ENCODE measurements around the gene GCLC. TPM values are rescaled to one million over a fixed set of nuclear protein-coding genes. Genes with fewer than 3 reads are reported as not detected.

The GCLC gene
- total RNA-seq, 1 experiment from 2014 or later: 33.5 TPM

GRCh38 chr6:53501432-53501831, 43.5 kb downstream of the GCLC start:
- no TSS peak for BruUV-seq (replicated peaks)
- no peak overlapping the region for H3K27ac ChIP-seq (ENCODE audit: low read depth, low read length, poor library complexity, severe bottlenecking)
- H3K27me3 ChIP-seq (replicated peaks; ENCODE audit: insufficient read depth, low read depth, low read length, poor library complexity): no peaks in the 10 kb centered on the region
- POLR2A ChIA-PET (ENCODE audit: low non-redundant PET): no interaction called here
- DNase-seq (ENCODE audit: low spot score): no peak
- CTCF ChIA-PET: no interaction called here
- no peaks in the 10 kb centered on the region for H3K9me3 ChIP-seq (ENCODE audit: low read depth, low read length, poor library complexity, severe bottlenecking)
- H3K4me3 ChIP-seq (ENCODE audit: low read depth, low read length, poor library complexity, severe bottlenecking): no peak overlapping the region
- intact Hi-C loops (cut with micrococcal nuclease; ENCODE audit: unreplicated experiment): no loop called here
- no peaks in the 10 kb centered on the region for H3K4me1 ChIP-seq (ENCODE audit: insufficient read depth, low read length, poor library complexity, severe bottlenecking)
- peaks cover 23% of the 10 kb centered on the region for H3K36me3 ChIP-seq (ENCODE audit: insufficient read depth, low read length, poor library complexity, severe bottlenecking)
- TF ChIP-seq CTCF (conservative IDR thresholded peaks at IDR 0.05; ENCODE audit: low read depth, low read length) (no peak), EZH2 (IDR thresholded peaks at IDR 0.05; ENCODE audit: borderline replicate concordance, low read depth, low read length, poor library complexity, severe bottlenecking) (no peak)

- POLR2A ChIA-PET (ENCODE audit: low non-redundant PET): no interaction called here
These were observed 44.8 kb downstream of the GCLC start for GRCh38 chr6:53500095-53500494.

GRCh38 chr6:53499094-53499493, 45.8 kb downstream of the GCLC start:
- H3K27ac ChIP-seq (ENCODE audit: low read depth, low read length, poor library complexity, severe bottlenecking): no peak overlapping the region
- ChIA-PET CTCF (no interaction called here), POLR2A (ENCODE audit: low non-redundant PET) (no interaction called here)
- no peak overlapping the region for H3K4me3 ChIP-seq (ENCODE audit: low read depth, low read length, poor library complexity, severe bottlenecking)
- no TSS peak for BruUV-seq (replicated peaks)
- no peaks in the 10 kb centered on the region for H3K27me3 ChIP-seq (replicated peaks; ENCODE audit: insufficient read depth, low read depth, low read length, poor library complexity)
- H3K9me3 ChIP-seq (ENCODE audit: low read depth, low read length, poor library complexity, severe bottlenecking): no peaks in the 10 kb centered on the region
- H3K36me3 ChIP-seq (ENCODE audit: insufficient read depth, low read length, poor library complexity, severe bottlenecking): peaks cover 6% of the 10 kb centered on the region
- TF ChIP-seq EZH2 (IDR thresholded peaks at IDR 0.05; ENCODE audit: borderline replicate concordance, low read depth, low read length, poor library complexity, severe bottlenecking): no peak
- TF ChIP-seq CTCF (conservative IDR thresholded peaks at IDR 0.05; ENCODE audit: low read depth, low read length): no peak
- DNase-seq (ENCODE audit: low spot score): no peak
- no peaks in the 10 kb centered on the region for H3K4me1 ChIP-seq (ENCODE audit: insufficient read depth, low read length, poor library complexity, severe bottlenecking)
- intact Hi-C loops (cut with micrococcal nuclease; ENCODE audit: unreplicated experiment): no loop called here

More at GRCh38 chr6:53500095-53500494, 44.8 kb downstream of the GCLC start:
- Histone ChIP-seq H3K4me1 (ENCODE audit: insufficient read depth, low read length, poor library complexity, severe bottlenecking) (no peaks in the 10 kb centered on the region), H3K27me3 (replicated peaks; ENCODE audit: insufficient read depth, low read depth, low read length, poor library complexity) (no peaks in the 10 kb centered on the region), H3K9me3 (ENCODE audit: low read depth, low read length, poor library complexity, severe bottlenecking) (no peaks in the 10 kb centered on the region), H3K27ac (ENCODE audit: low read depth, low read length, poor library complexity, severe bottlenecking) (no peak overlapping the region), H3K4me3 (ENCODE audit: low read depth, low read length, poor library complexity, severe bottlenecking) (no peak overlapping the region), H3K36me3 (ENCODE audit: insufficient read depth, low read length, poor library complexity, severe bottlenecking) (peaks cover 14% of the 10 kb centered on the region)
- no peak for DNase-seq (ENCODE audit: low spot score)
- intact Hi-C loops (cut with micrococcal nuclease; ENCODE audit: unreplicated experiment): no loop called here
- CTCF ChIA-PET: no interaction called here
- BruUV-seq (replicated peaks): no TSS peak
- TF ChIP-seq CTCF (conservative IDR thresholded peaks at IDR 0.05; ENCODE audit: low read depth, low read length) (no peak), EZH2 (IDR thresholded peaks at IDR 0.05; ENCODE audit: borderline replicate concordance, low read depth, low read length, poor library complexity, severe bottlenecking) (no peak)

All from A673 (cell line).